Measurements from ENCODE around the gene RPL18. TPM values are rescaled to one million over a fixed set of nuclear protein-coding genes. Genes with fewer than 3 reads are reported as not detected.

RPL18 gene
- total RNA-seq, 1 donor from 2014 or later, result 3,293 TPM

- no peak for DNase-seq (ENCODE audit: low read depth)
- H3K36me3 ChIP-seq (ENCODE audit: control insufficient read depth, insufficient read depth, low read length), result no peaks in the 10 kb centered on the region
- H3K4me3 ChIP-seq (ENCODE audit: low read depth, low read length), result no peak overlapping the region
- H3K27me3 ChIP-seq (ENCODE audit: control insufficient read depth, insufficient read depth, low read length), result peaks cover 3% of the 10 kb centered on the region
- TF ChIP-seq, protein P1, sequence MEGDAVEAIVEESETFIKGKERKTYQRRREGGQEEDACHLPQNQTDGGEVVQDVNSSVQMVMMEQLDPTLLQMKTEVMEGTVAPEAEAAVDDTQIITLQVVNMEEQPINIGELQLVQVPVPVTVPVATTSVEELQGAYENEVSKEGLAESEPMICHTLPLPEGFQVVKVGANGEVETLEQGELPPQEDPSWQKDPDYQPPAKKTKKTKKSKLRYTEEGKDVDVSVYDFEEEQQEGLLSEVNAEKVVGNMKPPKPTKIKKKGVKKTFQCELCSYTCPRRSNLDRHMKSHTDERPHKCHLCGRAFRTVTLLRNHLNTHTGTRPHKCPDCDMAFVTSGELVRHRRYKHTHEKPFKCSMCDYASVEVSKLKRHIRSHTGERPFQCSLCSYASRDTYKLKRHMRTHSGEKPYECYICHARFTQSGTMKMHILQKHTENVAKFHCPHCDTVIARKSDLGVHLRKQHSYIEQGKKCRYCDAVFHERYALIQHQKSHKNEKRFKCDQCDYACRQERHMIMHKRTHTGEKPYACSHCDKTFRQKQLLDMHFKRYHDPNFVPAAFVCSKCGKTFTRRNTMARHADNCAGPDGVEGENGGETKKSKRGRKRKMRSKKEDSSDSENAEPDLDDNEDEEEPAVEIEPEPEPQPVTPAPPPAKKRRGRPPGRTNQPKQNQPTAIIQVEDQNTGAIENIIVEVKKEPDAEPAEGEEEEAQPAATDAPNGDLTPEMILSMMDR (IDR thresholded peaks at IDR 0.05; ENCODE audit: insufficient read depth, low read length, poor library complexity, severe bottlenecking), result no peak
Measured at GRCh38 chr19:48642862-48643261, 23.9 kb upstream of the RPL18 start.

- no peak overlapping the region for H3K4me3 ChIP-seq (ENCODE audit: low read depth, low read length)
- no peak for DNase-seq (ENCODE audit: low read depth)
- H3K36me3 ChIP-seq (ENCODE audit: control insufficient read depth, insufficient read depth, low read length), result no peaks in the 10 kb centered on the region
- H3K27me3 ChIP-seq (ENCODE audit: control insufficient read depth, insufficient read depth, low read length), result peaks cover 3% of the 10 kb centered on the region
- TF ChIP-seq, protein P1 (IDR thresholded peaks at IDR 0.05; ENCODE audit: insufficient read depth, low read length, poor library complexity, severe bottlenecking), result no peak
Measured at GRCh38 chr19:48641850-48642249, 22.9 kb upstream of the RPL18 start.

DNA sequence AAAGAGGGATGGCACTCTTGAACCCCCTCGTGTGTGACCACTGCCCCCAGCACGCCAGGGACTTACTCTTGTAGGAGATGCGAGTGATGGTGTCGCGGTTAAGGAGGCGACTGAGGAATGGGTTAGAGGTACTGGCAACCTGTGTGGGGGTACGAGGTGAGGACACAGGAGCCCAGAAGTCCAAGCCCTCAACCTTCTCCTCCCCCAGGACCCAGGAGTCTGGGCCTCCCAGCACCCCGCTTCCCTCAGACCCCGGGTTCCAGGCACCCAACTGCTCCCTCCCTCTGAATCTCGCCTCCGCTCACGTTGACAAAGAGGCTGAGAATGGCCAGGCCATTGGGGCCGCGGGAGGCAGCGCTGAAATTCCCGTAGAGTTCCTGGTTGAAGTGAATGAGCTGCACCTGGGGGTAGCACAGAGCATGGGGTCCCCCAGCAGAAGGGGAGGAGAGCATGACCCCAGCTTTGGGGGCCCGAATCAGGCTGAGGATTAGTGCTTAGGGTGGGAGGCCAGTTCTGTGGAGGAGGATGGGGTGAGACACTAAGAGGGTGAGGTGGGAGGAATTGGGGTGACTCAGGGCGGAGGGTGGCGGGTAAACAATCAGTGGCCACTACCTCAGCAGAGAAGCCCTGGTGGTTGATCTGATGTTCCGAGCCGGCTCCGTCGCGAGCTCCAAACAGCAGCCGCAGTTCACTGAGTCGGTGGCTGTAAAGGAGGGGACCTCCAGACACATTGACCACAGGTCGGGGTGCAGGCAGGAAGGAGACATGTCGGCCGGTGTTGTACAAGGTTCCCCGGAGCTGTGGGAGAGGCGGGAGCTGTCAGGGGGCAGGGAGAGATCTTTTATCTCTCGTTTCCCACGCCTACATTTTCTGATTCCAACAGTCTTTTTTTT, 20.8 kb upstream of the RPL18 start:
- H3K36me3 ChIP-seq (ENCODE audit: control insufficient read depth, insufficient read depth, low read length), result no peaks in the 10 kb centered on the region
- TF ChIP-seq, protein P1 (IDR thresholded peaks at IDR 0.05; ENCODE audit: insufficient read depth, low read length, poor library complexity, severe bottlenecking), result no peak
- no peak for DNase-seq (ENCODE audit: low read depth)
- H3K27me3 ChIP-seq (ENCODE audit: control insufficient read depth, insufficient read depth, low read length), result peaks cover 3% of the 10 kb centered on the region
- H3K4me3 ChIP-seq (ENCODE audit: low read depth, low read length), result no peak overlapping the region

- H3K36me3 ChIP-seq (ENCODE audit: control insufficient read depth, insufficient read depth, low read length), result no peaks in the 10 kb centered on the region
- peaks cover 3% of the 10 kb centered on the region for H3K27me3 ChIP-seq (ENCODE audit: control insufficient read depth, insufficient read depth, low read length)
- TF ChIP-seq, protein P1 (IDR thresholded peaks at IDR 0.05; ENCODE audit: insufficient read depth, low read length, poor library complexity, severe bottlenecking), result no peak
- no peak overlapping the region for H3K4me3 ChIP-seq (ENCODE audit: low read depth, low read length)
- DNase-seq (ENCODE audit: low read depth), result no peak
Measured at GRCh38 chr19:48638831-48639381, 19.9 kb upstream of the RPL18 start.

GRCh38 chr19:48637948-48638830, 19.2 kb upstream of the RPL18 start:
- peak overlapping the region; percentile 56 for H3K4me3 ChIP-seq (ENCODE audit: low read depth, low read length)
- no peak for DNase-seq (ENCODE audit: low read depth)
- peaks cover 3% of the 10 kb centered on the region for H3K27me3 ChIP-seq (ENCODE audit: control insufficient read depth, insufficient read depth, low read length)
- TF ChIP-seq, protein P1 (IDR thresholded peaks at IDR 0.05; ENCODE audit: insufficient read depth, low read length, poor library complexity, severe bottlenecking), result peak; percentile 21
- no peaks in the 10 kb centered on the region for H3K36me3 ChIP-seq (ENCODE audit: control insufficient read depth, insufficient read depth, low read length)

Data from kidney epithelial cell (primary cell).